A673 (cell line): ENCODE data around the gene STARD3NL. TPM values are rescaled to one million over a fixed set of nuclear protein-coding genes. Genes with fewer than 3 reads are reported as not detected.

Source experiments
- BruUV-seq: library from RNA; stranded (reverse); fragments of 400-500 nt; replicated peaks from 2 replicates; lab custom pipeline; 2021; lab: Mats Ljungman, UMichigan
- CTCF ChIA-PET: fragments of 300-600 bp; sonication (Branson Sonifier 250); formaldehyde crosslinking; loops from one replicate; lab custom pipeline; 2022; ENCODE audit warnings: antibody characterized with exemption; lab: Charles Lee
- POLR2A ChIA-PET: fragments of 300-600 bp; sonication (Branson Sonifier 250); formaldehyde crosslinking; loops from one replicate; lab custom pipeline; 2022; ENCODE audit warnings: antibody characterized with exemption; ENCODE audit not compliant: low non-redundant PET; lab: Charles Lee
- DNase-seq: peaks from one replicate; pipeline ENCODE4 v3.0.0-alpha.2; 2015; ENCODE audit warnings: low spot score
- H3K27ac ChIP-seq: fragments of 200-600 bp; sonication (generic); 2 replicates; pipeline ENCODE4 v1.5.1; 2016; ENCODE audit warnings: mixed run types, low read depth, mild to moderate bottlenecking, mixed read lengths, antibody characterized with exemption, low read length; ENCODE audit not compliant: poor library complexity, severe bottlenecking
- H3K27me3 ChIP-seq: fragments of 200-600 bp; sonication (generic); replicated peaks from 2 replicates; pipeline ENCODE4 v1.6.1; 2017; ENCODE audit warnings: mixed run types, low read depth, mild to moderate bottlenecking, mixed read lengths, antibody characterized with exemption, low read length; ENCODE audit not compliant: insufficient read depth, poor library complexity
- H3K36me3 ChIP-seq: fragments of 200-600 bp; sonication (generic); 2 replicates; pipeline ENCODE4 v1.6.1; 2016; ENCODE audit warnings: mixed run types, mild to moderate bottlenecking, mixed read lengths, antibody characterized with exemption, low read length; ENCODE audit not compliant: insufficient read depth, poor library complexity, severe bottlenecking
- H3K4me1 ChIP-seq: fragments of 200-600 bp; sonication (generic); 2 replicates; pipeline ENCODE4 v1.6.1; 2017; ENCODE audit warnings: mixed run types, mild to moderate bottlenecking, mixed read lengths, antibody characterized with exemption, low read length; ENCODE audit not compliant: insufficient read depth, poor library complexity, severe bottlenecking
- H3K4me3 ChIP-seq: fragments of 200-600 bp; sonication (generic); 2 replicates; pipeline ENCODE4 v1.5.1; 2016; ENCODE audit warnings: low read depth, mixed run types, mild to moderate bottlenecking, mixed read lengths, low read length; ENCODE audit not compliant: poor library complexity, severe bottlenecking
- H3K9me3 ChIP-seq: fragments of 200-600 bp; sonication (generic); 2 replicates; pipeline ENCODE4 v1.6.1; 2016; ENCODE audit warnings: mixed run types, low read depth, mild to moderate bottlenecking, mixed read lengths, antibody characterized with exemption, low read length; ENCODE audit not compliant: poor library complexity, severe bottlenecking
- EZH2 ChIP-seq: fragments of 200-600 bp; sonication (generic); IDR thresholded peaks from 2 replicates; pipeline ENCODE4 v1.6.1; 2017; ENCODE audit warnings: borderline replicate concordance, low read depth, mild to moderate bottlenecking, mixed read lengths, antibody characterized with exemption, low read length; ENCODE audit not compliant: poor library complexity, severe bottlenecking
- intact Hi-C: fragments of 100-400 bp; cut with micrococcal nuclease; formaldehyde crosslinking; loops from one replicate; pipeline ENCODE4 v1.10.0; 2022; ENCODE audit not compliant: unreplicated experiment
- total RNA-seq: library from RNA; stranded (reverse); gene quantifications from 2 replicates; pipeline ENCODE4 v1.2.3, GENCODE V29; 2021
- TF ChIP-seq, protein P1 (sequence below): fragments of 300-800, 200-600 bp; sonication (generic); conservative IDR thresholded peaks from 2 replicates; pipeline ENCODE4 v1.5.1; 2017; ENCODE audit warnings: low read depth, mild to moderate bottlenecking, antibody characterized with exemption, low read length, moderate library complexity, mixed read lengths

STARD3NL gene
- total RNA-seq, 1 experiment from 2014 or later: 34.8 TPM

DNA sequence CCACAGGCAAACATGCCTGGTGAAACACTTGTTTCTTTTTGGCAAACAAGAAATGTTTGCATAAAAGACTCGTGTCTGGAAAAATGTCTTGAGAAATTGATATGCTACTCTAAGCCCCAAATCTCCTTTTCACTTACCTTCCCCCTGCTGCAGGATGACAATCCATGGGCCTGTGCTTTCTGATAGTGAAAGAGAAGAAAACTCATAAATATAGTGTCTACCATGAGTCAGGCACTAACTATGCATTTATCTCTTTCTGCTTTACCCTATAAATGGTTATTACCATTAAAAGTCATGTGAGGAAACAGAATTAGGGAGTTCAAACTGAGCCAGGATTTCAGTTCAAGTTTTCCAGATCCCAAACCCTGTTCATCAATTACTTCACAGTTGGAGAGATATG is 102.0 kb downstream of the STARD3NL start:
- TF ChIP-seq, protein P1, sequence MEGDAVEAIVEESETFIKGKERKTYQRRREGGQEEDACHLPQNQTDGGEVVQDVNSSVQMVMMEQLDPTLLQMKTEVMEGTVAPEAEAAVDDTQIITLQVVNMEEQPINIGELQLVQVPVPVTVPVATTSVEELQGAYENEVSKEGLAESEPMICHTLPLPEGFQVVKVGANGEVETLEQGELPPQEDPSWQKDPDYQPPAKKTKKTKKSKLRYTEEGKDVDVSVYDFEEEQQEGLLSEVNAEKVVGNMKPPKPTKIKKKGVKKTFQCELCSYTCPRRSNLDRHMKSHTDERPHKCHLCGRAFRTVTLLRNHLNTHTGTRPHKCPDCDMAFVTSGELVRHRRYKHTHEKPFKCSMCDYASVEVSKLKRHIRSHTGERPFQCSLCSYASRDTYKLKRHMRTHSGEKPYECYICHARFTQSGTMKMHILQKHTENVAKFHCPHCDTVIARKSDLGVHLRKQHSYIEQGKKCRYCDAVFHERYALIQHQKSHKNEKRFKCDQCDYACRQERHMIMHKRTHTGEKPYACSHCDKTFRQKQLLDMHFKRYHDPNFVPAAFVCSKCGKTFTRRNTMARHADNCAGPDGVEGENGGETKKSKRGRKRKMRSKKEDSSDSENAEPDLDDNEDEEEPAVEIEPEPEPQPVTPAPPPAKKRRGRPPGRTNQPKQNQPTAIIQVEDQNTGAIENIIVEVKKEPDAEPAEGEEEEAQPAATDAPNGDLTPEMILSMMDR: no peak
- TF ChIP-seq EZH2: no peak
- Histone ChIP-seq H3K27ac (no peak overlapping the region), H3K9me3 (no peaks in the 10 kb centered on the region), H3K4me1 (peaks cover 4% of the 10 kb centered on the region), H3K27me3 (no peaks in the 10 kb centered on the region), H3K36me3 (no peaks in the 10 kb centered on the region), H3K4me3 (no peak overlapping the region)
- intact Hi-C loops: no loop called here
- no TSS peak for BruUV-seq
- CTCF ChIA-PET: no interaction called here
- POLR2A ChIA-PET: no interaction called here
- DNase-seq: peak; percentile 22
